Measurements from ENCODE around the gene ST7L.

The ST7L gene

GRCh38 chr1:112514901-112515300 is 104.0 kb downstream of the ST7L start:
- DNase-seq = no peak

- DNase-seq = no peak
Measured at GRCh38 chr1:112513112-112513870, 105.7 kb downstream of the ST7L start.

DNA sequence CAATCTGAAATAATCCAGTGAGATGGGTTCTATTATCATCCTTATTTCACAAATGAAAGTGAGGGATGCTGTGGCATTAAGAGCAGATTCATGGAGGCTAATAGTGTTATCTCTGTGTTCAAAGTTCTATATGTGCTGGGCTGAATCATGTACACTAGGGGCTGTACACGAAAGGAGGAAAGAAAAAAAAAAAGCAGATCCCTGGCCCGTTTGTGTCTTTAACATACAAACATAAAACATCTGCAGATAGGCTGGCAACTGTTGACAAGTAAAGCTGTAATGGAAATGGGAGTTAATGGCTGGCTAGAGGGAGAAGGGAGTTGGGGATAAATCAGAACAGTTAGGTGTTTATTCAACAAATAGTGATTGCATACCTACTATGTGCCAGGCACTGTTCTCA is 107.0 kb downstream of the ST7L start:
- DNase-seq = no peak

DNA sequence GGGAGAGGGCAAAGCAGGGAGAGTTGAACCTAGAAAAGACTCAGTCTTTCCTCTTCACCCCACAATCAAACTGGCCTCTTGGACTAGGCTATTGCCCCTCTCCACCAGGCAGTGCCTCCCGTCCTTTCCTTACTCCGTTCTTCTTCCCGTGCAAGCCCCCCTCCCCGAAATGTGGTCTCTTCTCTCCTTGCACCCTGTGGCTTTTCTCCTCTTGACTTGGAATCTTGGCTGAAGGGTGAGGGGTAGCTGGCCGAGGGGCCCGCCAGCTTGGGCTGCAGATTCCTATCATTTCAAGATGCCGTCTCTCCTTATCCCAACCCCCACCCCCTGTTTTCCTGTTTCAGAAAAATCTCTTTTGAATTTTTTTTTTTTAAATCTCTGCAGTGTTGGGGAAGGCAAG is 108.6 kb downstream of the ST7L start:
- no peak for DNase-seq

DNA sequence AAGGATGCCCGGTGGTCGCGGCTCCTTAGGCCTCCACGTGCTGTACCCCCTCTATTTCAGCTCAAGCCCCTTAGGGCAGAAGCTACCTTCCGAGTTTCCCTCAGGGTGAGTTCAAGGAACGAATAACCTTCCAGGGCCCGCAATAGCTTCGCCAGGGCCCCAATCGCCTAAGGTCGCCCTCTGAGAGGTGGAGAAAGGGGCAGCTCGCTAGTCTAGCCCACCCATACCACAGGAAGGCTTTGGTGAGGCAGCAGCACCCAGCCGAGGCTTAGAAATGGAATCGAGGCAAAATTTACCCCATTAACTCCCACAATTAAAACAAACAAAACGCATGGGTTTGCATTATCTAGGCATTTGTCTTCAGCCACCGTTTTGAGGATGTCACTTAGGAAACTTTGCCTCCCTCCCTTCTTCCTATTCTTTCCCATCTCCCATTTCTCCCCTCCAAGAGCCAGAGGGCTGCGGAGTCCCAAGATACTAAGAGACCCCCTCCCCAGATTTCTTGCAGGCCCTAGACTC is 109.2 kb downstream of the ST7L start:
- DNase-seq = no peak

- DNase-seq = no peak
Measured at GRCh38 chr1:112509005-112509659, 109.8 kb downstream of the ST7L start.

- no peak for DNase-seq
Measured at GRCh38 chr1:112508278-112509004, 110.5 kb downstream of the ST7L start, which contains the start of gene WNT2B. TSS of gene WNT2B (plus strand) at chr1:112508965. CDS start at chr1:112509263, 298 bp downstream.

DNA sequence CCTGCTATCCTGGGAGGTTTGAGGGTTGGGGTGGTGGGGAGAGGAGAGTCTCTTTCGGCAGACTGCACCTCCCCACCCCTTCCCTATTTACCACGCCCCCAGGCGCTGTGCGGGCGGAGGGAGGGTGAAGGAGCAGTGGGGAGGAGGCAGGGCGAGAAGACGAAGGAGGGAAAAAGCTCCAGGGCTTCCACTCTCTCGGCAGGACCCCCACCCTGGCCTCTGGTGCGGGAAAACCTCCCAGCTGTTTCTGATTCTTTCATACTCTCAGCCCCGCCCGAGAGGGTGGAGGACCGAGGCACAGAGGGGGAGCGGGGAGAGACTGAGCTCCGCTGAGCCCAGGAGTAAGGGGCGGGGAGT is 111.0 kb downstream of the ST7L start:
- no peak for DNase-seq

- no peak for DNase-seq
Measured at GRCh38 chr1:112507336-112507735, 111.6 kb downstream of the ST7L start.

- DNase-seq = no peak
Measured at GRCh38 chr1:112506731-112507130, 112.2 kb downstream of the ST7L start.

GRCh38 chr1:112506306-112506705 is 112.6 kb downstream of the ST7L start:
- no peak for DNase-seq

- DNase-seq = no peak
Measured at GRCh38 chr1:112505878-112506277, 113.1 kb downstream of the ST7L start.

- no peak for DNase-seq
Measured at GRCh38 chr1:112505400-112505785, 113.5 kb downstream of the ST7L start.

- no peak for DNase-seq
Measured at GRCh38 chr1:112504661-112505399, 114.1 kb downstream of the ST7L start.

- no peak for DNase-seq
Measured at GRCh38 chr1:112504001-112504660, 114.8 kb downstream of the ST7L start.

GRCh38 chr1:112502826-112503225 is 116.1 kb downstream of the ST7L start:
- DNase-seq = no peak

GRCh38 chr1:112501810-112502641 is 116.9 kb downstream of the ST7L start:
- DNase-seq = peak; percentile 62 to 70

GRCh38 chr1:112496290-112496689 is 122.7 kb downstream of the ST7L start:
- no peak for DNase-seq

DNA sequence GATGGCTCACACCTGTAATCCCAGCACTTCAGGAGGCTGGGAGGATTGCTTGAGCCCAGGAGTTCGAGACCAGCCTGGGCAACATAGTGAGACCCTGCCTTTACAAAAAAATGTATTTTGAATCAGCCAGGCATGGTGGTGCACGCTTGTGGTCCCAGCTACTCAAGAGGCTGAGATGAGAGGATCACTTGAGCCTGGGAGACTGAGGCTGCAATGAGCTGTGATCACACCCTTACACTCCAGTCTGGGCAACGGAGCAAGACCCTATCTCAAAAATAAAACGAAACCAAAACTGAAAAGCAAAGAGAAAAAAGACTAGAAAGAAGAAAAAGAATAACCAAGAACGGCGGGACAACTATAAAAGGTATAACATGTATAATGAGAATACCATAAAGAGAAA is 125.6 kb downstream of the ST7L start:
- DNase-seq = no peak

DNA sequence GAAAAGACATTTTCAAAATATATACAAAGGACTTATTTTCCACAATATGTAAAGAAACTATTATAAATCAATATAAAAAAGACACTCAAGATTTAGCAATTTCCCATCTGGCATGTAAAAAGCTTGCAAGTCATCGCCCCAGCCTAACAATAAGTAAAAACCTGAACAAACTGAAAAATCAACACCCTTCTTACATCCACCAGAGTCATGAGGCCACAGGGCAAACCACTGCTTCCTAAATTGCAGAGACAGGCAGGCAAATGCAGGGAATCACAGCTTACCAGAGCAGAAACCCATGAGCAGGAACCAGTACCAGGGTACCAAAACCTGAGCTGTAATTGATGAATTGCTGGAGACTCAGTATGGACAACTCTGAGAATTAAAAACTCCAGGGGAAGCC is 126.9 kb downstream of the ST7L start:
- DNase-seq = no peak

- DNase-seq = no peak
Measured at GRCh38 chr1:112488141-112488540, 130.8 kb downstream of the ST7L start.
